Measurements from ENCODE around the gene OGT.
A peak's percentile ranks its signal among the peaks of the same experiment; 100 is the strongest.
"Not testable (repeated sequence)": the region's sequence is repeated elsewhere in the genome, so short reads cannot be mapped to it uniquely, and the experiment has no call there.

The OGT gene

GRCh38 chrX:71607488-71607887 lies 74.6 kb downstream of the OGT start:
- Histone ChIP-seq H3K9me3 (ENCODE audit: control insufficient read depth in 1 of 2, low read length in 2 of 2) (no peaks in the 10 kb centered on the region), H3K36me3 (ENCODE audit: control insufficient read depth in 1 of 2, insufficient read depth in 2 of 2, low read length in 2 of 2) (peaks cover 25 to 60% of the 10 kb centered on the region in 2 donors), H3K27me3 (ENCODE audit: control insufficient read depth in 1 of 2, insufficient read depth in 2 of 2, low read length in 2 of 2) (no peaks in the 10 kb centered on the region), H3K4me3 (ENCODE audit: low read depth in 1 of 2, low read length in 2 of 2) (no peak overlapping the region), H3K4me1 (ENCODE audit: control insufficient read depth in 1 of 2, insufficient read depth in 2 of 2, low read length in 2 of 2) (no peaks in the 10 kb centered on the region), H3K9ac (ENCODE audit: low read depth in 1 of 2, low read length in 2 of 2) (no peak overlapping the region), H3K27ac (ENCODE audit: low read depth, low read length) (no peak overlapping the region)

GRCh38 chrX:71609095-71609750 lies 76.3 kb downstream of the OGT start:
- Histone ChIP-seq H3K36me3 (ENCODE audit: control insufficient read depth in 1 of 2, insufficient read depth in 2 of 2, low read length in 2 of 2) (peaks cover 22 to 58% of the 10 kb centered on the region in 2 donors), H3K4me3 (ENCODE audit: low read depth in 1 of 2, low read length in 2 of 2) (no peak overlapping the region), H3K9ac (ENCODE audit: low read depth in 1 of 2, low read length in 2 of 2) (no peak overlapping the region), H3K9me3 (ENCODE audit: control insufficient read depth in 1 of 2, low read length in 2 of 2) (no peaks in the 10 kb centered on the region), H3K27ac (ENCODE audit: low read depth, low read length) (no peak overlapping the region), H3K4me1 (ENCODE audit: control insufficient read depth in 1 of 2, insufficient read depth in 2 of 2, low read length in 2 of 2) (no peaks in the 10 kb centered on the region), H3K27me3 (ENCODE audit: control insufficient read depth in 1 of 2, insufficient read depth in 2 of 2, low read length in 2 of 2) (no peaks in the 10 kb centered on the region)

DNA sequence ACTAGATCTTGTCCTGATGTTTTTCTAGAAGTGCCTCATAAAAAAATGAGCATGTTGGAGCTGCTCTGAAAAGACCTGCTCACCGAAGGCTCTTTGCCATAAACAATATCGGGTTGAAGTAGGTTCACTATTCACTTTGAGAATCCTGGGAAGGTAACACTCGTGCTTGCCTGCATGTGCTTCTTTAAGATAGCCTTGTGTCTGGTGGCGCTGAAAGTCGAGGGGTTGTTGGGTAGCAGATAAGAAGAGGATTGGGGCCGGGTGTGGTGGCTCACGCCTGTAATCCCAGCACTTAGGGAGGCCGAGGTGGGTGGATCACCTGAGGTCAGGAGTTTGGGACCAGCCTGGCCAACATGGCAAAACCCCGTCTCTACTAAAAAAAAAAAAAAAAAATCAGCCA lies 78.8 kb downstream of the OGT start:
- H3K27ac ChIP-seq (ENCODE audit: low read depth, low read length); H3K9ac ChIP-seq (ENCODE audit: low read depth in 1 of 2, low read length in 2 of 2); H3K9me3 ChIP-seq (ENCODE audit: control insufficient read depth in 1 of 2, low read length in 2 of 2); H3K27me3 ChIP-seq (ENCODE audit: control insufficient read depth in 1 of 2, insufficient read depth in 2 of 2, low read length in 2 of 2); H3K4me3 ChIP-seq (ENCODE audit: low read depth in 1 of 2, low read length in 2 of 2): not testable (repeated sequence)
- peaks cover 5 to 11% of the 10 kb centered on the region in 2 donors for H3K4me1 ChIP-seq (ENCODE audit: control insufficient read depth in 1 of 2, insufficient read depth in 2 of 2, low read length in 2 of 2)
- peaks cover 5 to 40% of the 10 kb centered on the region in 2 donors for H3K36me3 ChIP-seq (ENCODE audit: control insufficient read depth in 1 of 2, insufficient read depth in 2 of 2, low read length in 2 of 2)

- no peaks in the 10 kb centered on the region for H3K27me3 ChIP-seq (ENCODE audit: control insufficient read depth in 1 of 2, insufficient read depth in 2 of 2, low read length in 2 of 2)
- peaks cover 8 to 11% of the 10 kb centered on the region in 2 donors for H3K4me1 ChIP-seq (ENCODE audit: control insufficient read depth in 1 of 2, insufficient read depth in 2 of 2, low read length in 2 of 2)
- H3K27ac ChIP-seq (ENCODE audit: low read depth, low read length) = no peak overlapping the region
- H3K36me3 ChIP-seq (ENCODE audit: control insufficient read depth in 1 of 2, insufficient read depth in 2 of 2, low read length in 2 of 2) = peaks cover 5 to 35% of the 10 kb centered on the region in 2 donors
- H3K9ac ChIP-seq (ENCODE audit: low read depth in 1 of 2, low read length in 2 of 2) = no peak overlapping the region
- H3K4me3 ChIP-seq (ENCODE audit: low read depth in 1 of 2, low read length in 2 of 2) = no peak overlapping the region
- H3K9me3 ChIP-seq (ENCODE audit: control insufficient read depth in 1 of 2, low read length in 2 of 2) = no peaks in the 10 kb centered on the region
Observed at GRCh38 chrX:71612256-71612655, 79.4 kb downstream of the OGT start.

GRCh38 chrX:71615056-71615455 lies 82.2 kb downstream of the OGT start:
- Histone ChIP-seq H3K27ac (ENCODE audit: low read depth, low read length) (no peak overlapping the region), H3K27me3 (ENCODE audit: control insufficient read depth in 1 of 2, insufficient read depth in 2 of 2, low read length in 2 of 2) (no peaks in the 10 kb centered on the region), H3K9ac (ENCODE audit: low read depth in 1 of 2, low read length in 2 of 2) (no peak overlapping the region), H3K4me1 (ENCODE audit: control insufficient read depth in 1 of 2, insufficient read depth in 2 of 2, low read length in 2 of 2) (peaks cover 27 to 35% of the 10 kb centered on the region in 2 donors), H3K36me3 (ENCODE audit: control insufficient read depth in 1 of 2, insufficient read depth in 2 of 2, low read length in 2 of 2) (peaks cover 0 to 21% of the 10 kb centered on the region in 2 donors), H3K4me3 (ENCODE audit: low read depth in 1 of 2, low read length in 2 of 2) (no peak overlapping the region), H3K9me3 (ENCODE audit: control insufficient read depth in 1 of 2, low read length in 2 of 2) (no peaks in the 10 kb centered on the region)

GRCh38 chrX:71615954-71616353 lies 83.0 kb downstream of the OGT start:
- Histone ChIP-seq H3K36me3 (ENCODE audit: control insufficient read depth in 1 of 2, insufficient read depth in 2 of 2, low read length in 2 of 2) (peaks cover 0 to 15% of the 10 kb centered on the region in 2 donors), H3K9ac (ENCODE audit: low read depth in 1 of 2, low read length in 2 of 2) (peak overlapping the region; percentile 69 to 72), H3K9me3 (ENCODE audit: control insufficient read depth in 1 of 2, low read length in 2 of 2) (no peaks in the 10 kb centered on the region), H3K4me1 (ENCODE audit: control insufficient read depth in 1 of 2, insufficient read depth in 2 of 2, low read length in 2 of 2) (peaks cover 29 to 37% of the 10 kb centered on the region in 2 donors), H3K27ac (ENCODE audit: low read depth, low read length) (no peak overlapping the region), H3K27me3 (ENCODE audit: control insufficient read depth in 1 of 2, insufficient read depth in 2 of 2, low read length in 2 of 2) (no peaks in the 10 kb centered on the region), H3K4me3 (ENCODE audit: low read depth in 1 of 2, low read length in 2 of 2) (peak overlapping the region; percentile 43 to 46)

- Histone ChIP-seq H3K27me3 (ENCODE audit: control insufficient read depth in 1 of 2, insufficient read depth in 2 of 2, low read length in 2 of 2) (no peaks in the 10 kb centered on the region), H3K27ac (ENCODE audit: low read depth, low read length) (peak overlapping the region; percentile 80), H3K4me3 (ENCODE audit: low read depth in 1 of 2, low read length in 2 of 2) (peak overlapping the region; percentile 43 to 46)
Observed at GRCh38 chrX:71616672-71617529, 84.0 kb downstream of the OGT start.

GRCh38 chrX:71617742-71618141 lies 84.8 kb downstream of the OGT start:
- Histone ChIP-seq H3K9me3 (ENCODE audit: control insufficient read depth in 1 of 2, low read length in 2 of 2) (no peaks in the 10 kb centered on the region), H3K4me3 (ENCODE audit: low read depth in 1 of 2, low read length in 2 of 2) (peak overlapping the region; percentile 43 to 46), H3K27me3 (ENCODE audit: control insufficient read depth in 1 of 2, insufficient read depth in 2 of 2, low read length in 2 of 2) (no peaks in the 10 kb centered on the region), H3K36me3 (ENCODE audit: control insufficient read depth in 1 of 2, insufficient read depth in 2 of 2, low read length in 2 of 2) (peaks cover 0 to under 1% of the 10 kb centered on the region in 2 donors), H3K27ac (ENCODE audit: low read depth, low read length) (peak overlapping the region; percentile 80), H3K4me1 (ENCODE audit: control insufficient read depth in 1 of 2, insufficient read depth in 2 of 2, low read length in 2 of 2) (peaks cover 39 to 49% of the 10 kb centered on the region in 2 donors), H3K9ac (ENCODE audit: low read depth in 1 of 2, low read length in 2 of 2) (peak overlapping the region; percentile 51 to 72)

More at GRCh38 chrX:71616672-71617529, 84.0 kb downstream of the OGT start:
- Histone ChIP-seq H3K9me3 (ENCODE audit: control insufficient read depth in 1 of 2, low read length in 2 of 2) (no peaks in the 10 kb centered on the region), H3K36me3 (ENCODE audit: control insufficient read depth in 1 of 2, insufficient read depth in 2 of 2, low read length in 2 of 2) (peaks cover 0 to 6% of the 10 kb centered on the region in 2 donors), H3K9ac (ENCODE audit: low read depth in 1 of 2, low read length in 2 of 2) (peak overlapping the region; percentile 69 to 72), H3K4me1 (ENCODE audit: control insufficient read depth in 1 of 2, insufficient read depth in 2 of 2, low read length in 2 of 2) (peaks cover 31 to 42% of the 10 kb centered on the region in 2 donors)

DNA sequence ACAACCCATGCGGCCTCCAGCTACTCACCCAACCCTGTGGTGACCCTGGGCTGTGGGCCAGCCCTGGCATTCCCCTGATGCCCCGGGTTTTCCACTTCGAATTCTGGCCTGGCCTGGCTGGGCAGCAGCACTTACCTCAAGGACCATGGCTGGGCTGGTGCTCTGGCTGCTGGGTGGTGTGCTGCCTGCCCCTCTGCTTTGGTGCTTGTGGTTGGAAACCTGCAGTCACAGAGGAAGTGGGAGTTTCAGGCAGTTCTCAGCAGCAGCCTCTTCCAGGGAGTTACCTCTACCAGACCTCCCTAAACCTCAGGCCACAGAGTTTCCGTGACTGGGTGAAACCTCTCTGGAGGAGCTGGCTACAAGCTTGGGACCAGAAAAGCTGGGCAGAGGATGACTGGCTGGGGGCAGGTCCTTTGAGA lies 85.4 kb downstream of the OGT start, which contains the start of gene CXCR3:
Gene CXCR3 (minus strand): TSS at position 209 of the 419 bp plus-strand sequence. CDS start 62 bp downstream, at position 147.
- H3K9me3 ChIP-seq (ENCODE audit: control insufficient read depth in 1 of 2, low read length in 2 of 2) = no peaks in the 10 kb centered on the region
- H3K4me3 ChIP-seq (ENCODE audit: low read depth in 1 of 2, low read length in 2 of 2) = peak within 1 kb of the TSS; percentile 43 to 46
- H3K4me1 ChIP-seq (ENCODE audit: control insufficient read depth in 1 of 2, insufficient read depth in 2 of 2, low read length in 2 of 2) = peaks cover 44 to 54% of the 10 kb centered on the region in 2 donors
- H3K27me3 ChIP-seq (ENCODE audit: control insufficient read depth in 1 of 2, insufficient read depth in 2 of 2, low read length in 2 of 2) = no peaks in the 10 kb centered on the region
- peak within 1 kb of the TSS; percentile 80 for H3K27ac ChIP-seq (ENCODE audit: low read depth, low read length)
- H3K9ac ChIP-seq (ENCODE audit: low read depth in 1 of 2, low read length in 2 of 2) = peak within 1 kb of the TSS; percentile 51 to 72
- no peaks in the 10 kb centered on the region for H3K36me3 ChIP-seq (ENCODE audit: control insufficient read depth in 1 of 2, insufficient read depth in 2 of 2, low read length in 2 of 2)

GRCh38 chrX:71618787-71619186 lies 85.9 kb downstream of the OGT start:
- Histone ChIP-seq H3K36me3 (ENCODE audit: control insufficient read depth in 1 of 2, insufficient read depth in 2 of 2, low read length in 2 of 2) (no peaks in the 10 kb centered on the region), H3K9me3 (ENCODE audit: control insufficient read depth in 1 of 2, low read length in 2 of 2) (no peaks in the 10 kb centered on the region), H3K4me3 (ENCODE audit: low read depth in 1 of 2, low read length in 2 of 2) (peak overlapping the region in 1 of 2 donors; percentile 43), H3K9ac (ENCODE audit: low read depth in 1 of 2, low read length in 2 of 2) (peak overlapping the region in 1 of 2 donors; percentile 72), H3K27ac (ENCODE audit: low read depth, low read length) (no peak overlapping the region), H3K4me1 (ENCODE audit: control insufficient read depth in 1 of 2, insufficient read depth in 2 of 2, low read length in 2 of 2) (peaks cover 49 to 59% of the 10 kb centered on the region in 2 donors), H3K27me3 (ENCODE audit: control insufficient read depth in 1 of 2, insufficient read depth in 2 of 2, low read length in 2 of 2) (no peaks in the 10 kb centered on the region)

Measured in duodenal mucosa (tissue), 2 donors.